ENCODE measurements around the gene COBL.

Gene COBL

GRCh38 chr7:51165337-51165736, 151.3 kb downstream of the COBL start:
- H3F3A ChIP-seq (ENCODE audit: low read depth) = no peaks in the 10 kb centered on the region
- no peaks in the 10 kb centered on the region for H4K20me1 ChIP-seq (ENCODE audit: insufficient read depth, low read length, poor library complexity, severe bottlenecking)
- H3K9me2 ChIP-seq (replicated peaks; ENCODE audit: low read depth, low read length) = no peaks in the 10 kb centered on the region
- H3K27me3 ChIP-seq (ENCODE audit: insufficient read depth, low read length, poor library complexity, severe bottlenecking) = no peaks in the 10 kb centered on the region
- H2AFZ ChIP-seq (ENCODE audit: low read length) = no peak overlapping the region
- no peak overlapping the region for H3K4me3 ChIP-seq (ENCODE audit: low read length, poor library complexity, severe bottlenecking)
- H3K36me3 ChIP-seq (ENCODE audit: insufficient read depth, low read length) = no peaks in the 10 kb centered on the region
- no peaks in the 10 kb centered on the region for H3K9me3 ChIP-seq (ENCODE audit: insufficient read depth, low read depth, low read length)
- no peak overlapping the region for H3K4me2 ChIP-seq (ENCODE audit: low read depth, low read length, poor library complexity, severe bottlenecking)
- no peaks in the 10 kb centered on the region for H3K79me2 ChIP-seq (ENCODE audit: insufficient read depth, low read length)
- H3K4me1 ChIP-seq (ENCODE audit: insufficient read depth, low read length, poor library complexity, severe bottlenecking) = no peaks in the 10 kb centered on the region
- TF ChIP-seq EZH2phosphoT487 (IDR thresholded peaks at IDR 0.05; ENCODE audit: borderline replicate concordance) = no peak
- no peak for TF ChIP-seq CTCF (conservative IDR thresholded peaks at IDR 0.05; ENCODE audit: low read length)
- H3K9ac ChIP-seq (ENCODE audit: low read depth, low read length, poor library complexity, severe bottlenecking) = no peak overlapping the region

- H3K9me2 ChIP-seq (replicated peaks; ENCODE audit: low read depth, low read length) = no peaks in the 10 kb centered on the region
- H3F3A ChIP-seq (ENCODE audit: low read depth) = no peaks in the 10 kb centered on the region
- no peaks in the 10 kb centered on the region for H3K9me3 ChIP-seq (ENCODE audit: insufficient read depth, low read depth, low read length)
- H4K20me1 ChIP-seq (ENCODE audit: insufficient read depth, low read length, poor library complexity, severe bottlenecking) = no peaks in the 10 kb centered on the region
- no peaks in the 10 kb centered on the region for H3K79me2 ChIP-seq (ENCODE audit: insufficient read depth, low read length)
- no peak for TF ChIP-seq EZH2phosphoT487 (IDR thresholded peaks at IDR 0.05; ENCODE audit: borderline replicate concordance)
- TF ChIP-seq CTCF (conservative IDR thresholded peaks at IDR 0.05; ENCODE audit: low read length) = peak; percentile 92
- H3K9ac ChIP-seq (ENCODE audit: low read depth, low read length, poor library complexity, severe bottlenecking) = no peak overlapping the region
- no peaks in the 10 kb centered on the region for H3K36me3 ChIP-seq (ENCODE audit: insufficient read depth, low read length)
- no peak overlapping the region for H3K4me3 ChIP-seq (ENCODE audit: low read length, poor library complexity, severe bottlenecking)
- H3K4me1 ChIP-seq (ENCODE audit: insufficient read depth, low read length, poor library complexity, severe bottlenecking) = no peaks in the 10 kb centered on the region
- no peak overlapping the region for H3K4me2 ChIP-seq (ENCODE audit: low read depth, low read length, poor library complexity, severe bottlenecking)
- no peak overlapping the region for H2AFZ ChIP-seq (ENCODE audit: low read length)
- H3K27me3 ChIP-seq (ENCODE audit: insufficient read depth, low read length, poor library complexity, severe bottlenecking) = no peaks in the 10 kb centered on the region
Measured at GRCh38 chr7:51162724-51163329, 153.8 kb downstream of the COBL start.

GRCh38 chr7:51161937-51162336, 154.7 kb downstream of the COBL start:
- Histone ChIP-seq H3F3A (ENCODE audit: low read depth) (no peaks in the 10 kb centered on the region), H2AFZ (ENCODE audit: low read length) (no peak overlapping the region), H3K36me3 (ENCODE audit: insufficient read depth, low read length) (no peaks in the 10 kb centered on the region), H3K27me3 (ENCODE audit: insufficient read depth, low read length, poor library complexity, severe bottlenecking) (no peaks in the 10 kb centered on the region), H3K4me1 (ENCODE audit: insufficient read depth, low read length, poor library complexity, severe bottlenecking) (no peaks in the 10 kb centered on the region), H3K9ac (ENCODE audit: low read depth, low read length, poor library complexity, severe bottlenecking) (no peak overlapping the region), H3K79me2 (ENCODE audit: insufficient read depth, low read length) (no peaks in the 10 kb centered on the region), H4K20me1 (ENCODE audit: insufficient read depth, low read length, poor library complexity, severe bottlenecking) (no peaks in the 10 kb centered on the region), H3K9me2 (replicated peaks; ENCODE audit: low read depth, low read length) (no peaks in the 10 kb centered on the region), H3K9me3 (ENCODE audit: insufficient read depth, low read depth, low read length) (no peaks in the 10 kb centered on the region), H3K4me3 (ENCODE audit: low read length, poor library complexity, severe bottlenecking) (no peak overlapping the region), H3K4me2 (ENCODE audit: low read depth, low read length, poor library complexity, severe bottlenecking) (no peak overlapping the region)
- TF ChIP-seq EZH2phosphoT487 (IDR thresholded peaks at IDR 0.05; ENCODE audit: borderline replicate concordance) (no peak), CTCF (conservative IDR thresholded peaks at IDR 0.05; ENCODE audit: low read length) (no peak)

All from Loucy (cell line).